WTC11 (cell line): ENCODE measurements around the gene SCNN1B.

Source experiments
- ATF1 ChIP-seq: sonication (generic); formaldehyde crosslinking; IDR thresholded peaks from 2 replicates; pipeline ENCODE4 v1.8.1; 2023; ENCODE audit warnings: mild to moderate bottlenecking, moderate library complexity, missing genetic modification reagents
- CTCF ChIP-seq: fragments of 200-600 bp; IDR thresholded peaks from 2 replicates; pipeline ENCODE4 v1.8.0; 2022; ENCODE audit warnings: antibody characterized with exemption
- E2F5 ChIP-seq: sonication (generic); formaldehyde crosslinking; IDR thresholded peaks from 2 replicates; pipeline ENCODE4 v1.8.1; 2022; ENCODE audit warnings: mild to moderate bottlenecking, moderate library complexity, missing genetic modification reagents
- IRF1 ChIP-seq: sonication (generic); formaldehyde crosslinking; IDR thresholded peaks from 2 replicates; pipeline ENCODE4 v1.8.0; 2023; ENCODE audit warnings: missing genetic modification reagents
- JUN ChIP-seq: sonication (generic); formaldehyde crosslinking; IDR thresholded peaks from 2 replicates; pipeline ENCODE4 v1.8.0; 2023; ENCODE audit warnings: mild to moderate bottlenecking, missing genetic modification reagents
- MAX ChIP-seq: sonication (generic); formaldehyde crosslinking; IDR thresholded peaks from 2 replicates; pipeline ENCODE4 v1.8.0; 2022; ENCODE audit warnings: mild to moderate bottlenecking, missing genetic modification reagents
- NR3C1 ChIP-seq: sonication (generic); formaldehyde crosslinking; conservative IDR thresholded peaks from 2 replicates; pipeline ENCODE4 v1.8.1; 2023; ENCODE audit warnings: low read depth, mild to moderate bottlenecking, missing genetic modification reagents
- SMAD4 ChIP-seq: sonication (generic); formaldehyde crosslinking; IDR thresholded peaks from 2 replicates; pipeline ENCODE4 v1.8.0; 2022; ENCODE audit warnings: mild to moderate bottlenecking, missing genetic modification reagents
- SP1 ChIP-seq: sonication (generic); formaldehyde crosslinking; conservative IDR thresholded peaks from 2 replicates; pipeline ENCODE4 v1.8.1; 2022; ENCODE audit warnings: missing genetic modification reagents
- TEAD4 ChIP-seq: sonication (generic); formaldehyde crosslinking; IDR thresholded peaks from 2 replicates; pipeline ENCODE4 v1.8.0; 2022; ENCODE audit warnings: mild to moderate bottlenecking, missing genetic modification reagents
- TP53 ChIP-seq: sonication (generic); formaldehyde crosslinking; IDR thresholded peaks from 2 replicates; pipeline ENCODE4 v1.8.1; 2023; ENCODE audit warnings: mild to moderate bottlenecking, missing genetic modification reagents
- TF ChIP-seq, protein P1 (sequence below): sonication (generic); formaldehyde crosslinking; IDR thresholded peaks from 2 replicates; pipeline ENCODE4 v1.8.1; 2023; ENCODE audit warnings: mild to moderate bottlenecking, missing genetic modification reagents, moderate library complexity
- TF ChIP-seq, protein P2 (sequence below): fragments of 250-450 bp; sonication (Bioruptor Pico); IDR thresholded peaks from 2 replicates; pipeline ENCODE4 v1.9.0; 2021; ENCODE audit warnings: mild to moderate bottlenecking
- TF ChIP-seq, protein P3 (sequence below): sonication (generic); formaldehyde crosslinking; IDR thresholded peaks from 2 replicates; pipeline ENCODE4 v1.8.1; 2023; ENCODE audit warnings: mild to moderate bottlenecking, missing genetic modification reagents, borderline replicate concordance

DNA sequence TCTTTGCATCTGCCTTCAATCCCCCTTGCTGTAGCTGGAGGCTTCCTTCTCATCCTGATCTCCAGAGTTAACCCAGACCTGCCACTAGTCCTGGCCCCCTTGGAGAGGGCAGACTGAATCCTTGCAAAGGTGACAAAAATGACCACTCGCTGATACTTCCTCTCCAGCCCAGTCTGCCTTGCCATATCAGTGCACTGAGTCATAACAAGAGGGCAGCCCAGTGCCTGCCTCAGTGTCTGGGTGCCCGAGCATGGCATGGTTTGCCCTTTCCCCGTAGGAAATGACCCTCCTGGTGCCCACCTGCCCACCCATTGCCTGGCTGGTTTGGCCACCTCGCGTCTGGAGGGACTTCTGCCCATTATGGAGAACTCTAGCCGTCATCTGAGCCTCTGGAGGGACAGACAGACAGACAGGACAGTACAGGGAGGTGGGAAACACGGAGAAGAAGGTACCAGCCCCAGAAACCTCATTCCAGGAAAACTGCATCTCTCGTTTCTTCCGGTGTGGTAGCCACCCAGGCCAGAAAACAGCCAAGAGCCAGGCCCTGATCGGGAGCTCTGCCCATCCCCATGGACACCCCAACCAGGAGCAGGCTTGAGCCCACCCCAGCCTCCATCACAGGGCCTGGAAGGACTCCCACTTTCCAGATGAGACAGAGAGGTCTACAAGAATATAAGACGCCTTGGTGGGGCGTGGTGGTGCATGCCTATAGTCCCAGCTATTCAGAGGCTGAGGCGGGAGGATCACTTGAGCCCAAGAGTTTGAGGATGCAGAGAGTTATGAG is 71.5 kb downstream of the SCNN1B start:
- TF ChIP-seq, protein P1, sequence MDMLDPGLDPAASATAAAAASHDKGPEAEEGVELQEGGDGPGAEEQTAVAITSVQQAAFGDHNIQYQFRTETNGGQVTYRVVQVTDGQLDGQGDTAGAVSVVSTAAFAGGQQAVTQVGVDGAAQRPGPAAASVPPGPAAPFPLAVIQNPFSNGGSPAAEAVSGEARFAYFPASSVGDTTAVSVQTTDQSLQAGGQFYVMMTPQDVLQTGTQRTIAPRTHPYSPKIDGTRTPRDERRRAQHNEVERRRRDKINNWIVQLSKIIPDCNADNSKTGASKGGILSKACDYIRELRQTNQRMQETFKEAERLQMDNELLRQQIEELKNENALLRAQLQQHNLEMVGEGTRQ (CRISPR knock-in tag), result no peak
- TF ChIP-seq SP1 (no peak), TEAD4 (CRISPR knock-in tag) (no peak), IRF1 (CRISPR knock-in tag) (no peak), ATF1 (no peak), MAX (no peak), CTCF (no peak), NR3C1 (CRISPR knock-in tag) (no peak), JUN (CRISPR knock-in tag) (no peak), E2F5 (CRISPR knock-in tag) (no peak), TP53 (CRISPR knock-in tag) (no peak), SMAD4 (CRISPR knock-in tag) (no peak)
- TF ChIP-seq, protein P2, sequence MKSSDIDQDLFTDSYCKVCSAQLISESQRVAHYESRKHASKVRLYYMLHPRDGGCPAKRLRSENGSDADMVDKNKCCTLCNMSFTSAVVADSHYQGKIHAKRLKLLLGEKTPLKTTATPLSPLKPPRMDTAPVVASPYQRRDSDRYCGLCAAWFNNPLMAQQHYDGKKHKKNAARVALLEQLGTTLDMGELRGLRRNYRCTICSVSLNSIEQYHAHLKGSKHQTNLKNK, result no peak
- TF ChIP-seq, protein P3, sequence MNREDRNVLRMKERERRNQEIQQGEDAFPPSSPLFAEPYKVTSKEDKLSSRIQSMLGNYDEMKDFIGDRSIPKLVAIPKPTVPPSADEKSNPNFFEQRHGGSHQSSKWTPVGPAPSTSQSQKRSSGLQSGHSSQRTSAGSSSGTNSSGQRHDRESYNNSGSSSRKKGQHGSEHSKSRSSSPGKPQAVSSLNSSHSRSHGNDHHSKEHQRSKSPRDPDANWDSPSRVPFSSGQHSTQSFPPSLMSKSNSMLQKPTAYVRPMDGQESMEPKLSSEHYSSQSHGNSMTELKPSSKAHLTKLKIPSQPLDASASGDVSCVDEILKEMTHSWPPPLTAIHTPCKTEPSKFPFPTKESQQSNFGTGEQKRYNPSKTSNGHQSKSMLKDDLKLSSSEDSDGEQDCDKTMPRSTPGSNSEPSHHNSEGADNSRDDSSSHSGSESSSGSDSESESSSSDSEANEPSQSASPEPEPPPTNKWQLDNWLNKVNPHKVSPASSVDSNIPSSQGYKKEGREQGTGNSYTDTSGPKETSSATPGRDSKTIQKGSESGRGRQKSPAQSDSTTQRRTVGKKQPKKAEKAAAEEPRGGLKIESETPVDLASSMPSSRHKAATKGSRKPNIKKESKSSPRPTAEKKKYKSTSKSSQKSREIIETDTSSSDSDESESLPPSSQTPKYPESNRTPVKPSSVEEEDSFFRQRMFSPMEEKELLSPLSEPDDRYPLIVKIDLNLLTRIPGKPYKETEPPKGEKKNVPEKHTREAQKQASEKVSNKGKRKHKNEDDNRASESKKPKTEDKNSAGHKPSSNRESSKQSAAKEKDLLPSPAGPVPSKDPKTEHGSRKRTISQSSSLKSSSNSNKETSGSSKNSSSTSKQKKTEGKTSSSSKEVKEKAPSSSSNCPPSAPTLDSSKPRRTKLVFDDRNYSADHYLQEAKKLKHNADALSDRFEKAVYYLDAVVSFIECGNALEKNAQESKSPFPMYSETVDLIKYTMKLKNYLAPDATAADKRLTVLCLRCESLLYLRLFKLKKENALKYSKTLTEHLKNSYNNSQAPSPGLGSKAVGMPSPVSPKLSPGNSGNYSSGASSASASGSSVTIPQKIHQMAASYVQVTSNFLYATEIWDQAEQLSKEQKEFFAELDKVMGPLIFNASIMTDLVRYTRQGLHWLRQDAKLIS, result no peak
